ENCODE measurements around the gene METTL21A. TPM values are rescaled to one million over a fixed set of nuclear protein-coding genes. Genes with fewer than 3 reads are reported as not detected.

METTL21A gene
- total and polyA plus RNA-seq, 2 of the 4 experiments (the other 2 are of a cell fraction): 5.9 to 11.6 TPM

- in situ Hi-C loops (cut with MboI; ENCODE audit: low sequenced_read_pairs): no loop called here
- ATAC-seq (ENCODE audit: low read depth): no peak
- CTCF ChIA-PET: interaction anchor here (0.6 kb wide), 2 partner anchors 9 to 104 kb away, joined by 3 read pairs; no protein-coding TSS in a partner anchor
Measured at GRCh38 chr2:207606829-207607228, 18.4 kb downstream of the METTL21A start.

More at GRCh38 chr2:207606829-207607228, 18.4 kb downstream of the METTL21A start:
- Histone ChIP-seq H3K4me3 (ENCODE audit: insufficient read depth, low read depth, low read length) (no peak overlapping the region), H4K91ac (ENCODE audit: insufficient read depth, low read depth, low read length) (no peak overlapping the region), H3K79me1 (ENCODE audit: low read depth in 1 of 2, low read length in 2 of 2) (peaks cover 0 to 3% of the 10 kb centered on the region in 2 experiments; a peak in 1 of 4 replicates), H2BK15ac (ENCODE audit: low read depth, low read length) (no peak overlapping the region), H3K18ac (ENCODE audit: low read depth, low read length) (no peak overlapping the region), H2BK5ac (ENCODE audit: low read depth, low read length, poor library complexity, severe bottlenecking) (no peak overlapping the region), H2AK5ac (ENCODE audit: low read depth, low read length) (no peak overlapping the region), H3K14ac (replicated peaks; ENCODE audit: low read depth, low read length) (no peak overlapping the region), H3K4me2 (ENCODE audit: low read depth, low read length) (no peak overlapping the region), H2BK20ac (ENCODE audit: low read depth, low read length) (no peak overlapping the region), H3K27me3 (ENCODE audit: control insufficient read depth, insufficient read depth, low read length) (no peaks in the 10 kb centered on the region), H3K36me3 (ENCODE audit: control insufficient read depth, insufficient read depth, low read length) (peaks cover 6% of the 10 kb centered on the region; the same call in 1 of the 2 replicates), H3K9me1 (ENCODE audit: insufficient read depth, low read length) (no peaks in the 10 kb centered on the region; the same call in 1 of the 2 replicates), H4K20me1 (ENCODE audit: insufficient read depth, low read length) (no peaks in the 10 kb centered on the region), H3K9me3 (ENCODE audit: control insufficient read depth, insufficient read depth, low read length) (no peaks in the 10 kb centered on the region), H4K8ac (ENCODE audit: low read depth in 2 of 2, low read length in 2 of 2) (no peak overlapping the region), H4K5ac (ENCODE audit: low read depth, low read length) (no peak overlapping the region), H2AK9ac (replicated peaks; ENCODE audit: low read depth, low read length, poor library complexity) (no peak overlapping the region), H2AFZ (replicated peaks; ENCODE audit: low read length, poor library complexity) (no peak overlapping the region), H3K23ac (ENCODE audit: low read depth, low read length) (no peak overlapping the region), H3K9ac (ENCODE audit: low read depth, low read length) (no peak overlapping the region), H2BK120ac (ENCODE audit: low read depth, low read length) (no peak overlapping the region), H3K4me1 (ENCODE audit: control insufficient read depth, insufficient read depth, low read length) (no peaks in the 10 kb centered on the region), H3K56ac (ENCODE audit: extremely low read depth, insufficient read depth, low read length) (no peak overlapping the region), H3K27ac (ENCODE audit: insufficient read depth, low read length) (no peak overlapping the region), H3K4ac (ENCODE audit: low read depth, low read length) (no peak overlapping the region)
- POLR2A ChIA-PET (ENCODE audit: unreplicated experiment): interaction anchor here (0.5 kb wide), 1 partner anchor 76 kb away, joined by 3 read pairs; no protein-coding TSS in a partner anchor
- no CpG with 5 or more reads among the region's 5 CpGs for WGBS, 2 experiments (ENCODE audit: extremely low coverage in 2 of 2, insufficient read length in 1 of 2)
- dilution Hi-C loops (cut with HindIII; ENCODE audit: low sequenced_read_pairs, unreplicated experiment): no loop called here
- intact Hi-C loops (cut with micrococcal nuclease): no loop called here
- TF ChIP-seq ELK1 (IDR thresholded peaks at IDR 0.05; ENCODE audit: borderline replicate concordance, low read depth, low read length) (no peak), RCOR1 (IDR thresholded peaks at IDR 0.05; ENCODE audit: insufficient replicate concordance, low read length) (no peak), POLR2A (IDR thresholded peaks at IDR 0.05; ENCODE audit: low read depth, low read length) (no peak), CHD1 (IDR thresholded peaks at IDR 0.05; ENCODE audit: low read depth, low read length) (no peak), FOS (IDR thresholded peaks at IDR 0.05; ENCODE audit: low read depth, low read length) (no peak), CTCF (conservative IDR thresholded peaks at IDR 0.05; ENCODE audit: low read depth, low read length) (no peak), MAFK (IDR thresholded peaks at IDR 0.05; ENCODE audit: low read depth, low read length) (no peak), BHLHE40 (IDR thresholded peaks at IDR 0.05; ENCODE audit: low read depth, low read length) (no peak), SMC3 (IDR thresholded peaks at IDR 0.05; ENCODE audit: low read depth, low read length) (no peak), MAZ (IDR thresholded peaks at IDR 0.05; ENCODE audit: borderline replicate concordance, low read depth, low read length) (no peak), RAD21 (IDR thresholded peaks at IDR 0.05; ENCODE audit: low read length) (no peak)
- DNase-seq: no peak
- no TSS peak for BruUV-seq (replicated peaks)
